GM10266 (cell line): ENCODE measurements around the gene PRSS56.

Experiments
- DNase-seq: peaks from one replicate; pipeline ENCODE4 v3.0.0; 2012; ENCODE audit errors: extremely low spot score
- TF ChIP-seq, protein P1 (sequence below): IDR thresholded peaks from 2 replicates; pipeline ENCODE4 v1.5.1; 2012; ENCODE audit warnings: mild to moderate bottlenecking, low read depth; ENCODE audit not compliant: control insufficient read depth, insufficient read depth; ENCODE audit errors: missing control alignments

PRSS56 gene

GRCh38 chr2:232535761-232536530 is 15.8 kb downstream of the PRSS56 start:
- TF ChIP-seq, protein P1, sequence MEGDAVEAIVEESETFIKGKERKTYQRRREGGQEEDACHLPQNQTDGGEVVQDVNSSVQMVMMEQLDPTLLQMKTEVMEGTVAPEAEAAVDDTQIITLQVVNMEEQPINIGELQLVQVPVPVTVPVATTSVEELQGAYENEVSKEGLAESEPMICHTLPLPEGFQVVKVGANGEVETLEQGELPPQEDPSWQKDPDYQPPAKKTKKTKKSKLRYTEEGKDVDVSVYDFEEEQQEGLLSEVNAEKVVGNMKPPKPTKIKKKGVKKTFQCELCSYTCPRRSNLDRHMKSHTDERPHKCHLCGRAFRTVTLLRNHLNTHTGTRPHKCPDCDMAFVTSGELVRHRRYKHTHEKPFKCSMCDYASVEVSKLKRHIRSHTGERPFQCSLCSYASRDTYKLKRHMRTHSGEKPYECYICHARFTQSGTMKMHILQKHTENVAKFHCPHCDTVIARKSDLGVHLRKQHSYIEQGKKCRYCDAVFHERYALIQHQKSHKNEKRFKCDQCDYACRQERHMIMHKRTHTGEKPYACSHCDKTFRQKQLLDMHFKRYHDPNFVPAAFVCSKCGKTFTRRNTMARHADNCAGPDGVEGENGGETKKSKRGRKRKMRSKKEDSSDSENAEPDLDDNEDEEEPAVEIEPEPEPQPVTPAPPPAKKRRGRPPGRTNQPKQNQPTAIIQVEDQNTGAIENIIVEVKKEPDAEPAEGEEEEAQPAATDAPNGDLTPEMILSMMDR = no peak
- no peak for DNase-seq

- no peak for DNase-seq
- TF ChIP-seq, protein P1 = no peak
Measured at GRCh38 chr2:232537079-232537478, 16.9 kb downstream of the PRSS56 start.

DNA sequence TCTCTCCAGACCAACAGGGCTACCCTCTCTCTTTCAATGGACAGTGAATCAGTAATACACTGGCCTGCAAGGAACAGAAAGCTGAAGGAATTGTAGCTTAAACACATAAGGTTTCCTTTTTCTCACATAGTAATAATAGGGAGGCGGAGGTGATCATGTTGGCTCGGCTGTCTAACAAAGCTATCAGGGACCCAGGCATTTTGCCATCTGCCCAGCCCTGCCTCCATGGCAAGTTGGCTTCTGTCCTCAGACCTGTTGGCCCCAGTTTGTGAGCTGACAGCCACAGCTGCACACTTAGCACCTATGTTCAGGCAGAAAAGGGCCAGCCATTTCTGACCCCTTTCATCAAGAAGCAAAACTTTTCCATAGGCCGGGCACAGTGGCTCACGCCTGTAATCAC is 17.3 kb downstream of the PRSS56 start:
- TF ChIP-seq, protein P1 = no peak

DNA sequence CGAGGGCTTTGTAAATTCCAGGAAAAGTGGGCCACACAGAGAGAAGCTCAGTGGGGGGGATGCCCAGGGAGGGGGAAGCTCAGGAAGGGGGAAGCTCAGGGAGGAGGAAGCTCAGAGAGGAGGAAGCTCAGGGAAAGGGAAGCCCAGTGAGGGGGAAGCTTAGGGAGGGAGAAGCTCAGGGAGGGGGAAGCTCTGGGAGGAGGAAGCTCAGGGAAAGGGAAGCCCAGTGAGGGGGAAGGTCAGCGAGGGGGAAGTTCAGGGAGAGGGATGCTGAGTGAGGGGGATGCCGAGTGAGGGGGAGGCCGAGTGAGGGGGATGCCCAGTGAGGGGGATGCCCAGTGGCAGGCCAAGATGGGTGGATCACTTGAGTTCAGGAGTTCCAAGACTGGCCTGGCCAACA is 18.5 kb downstream of the PRSS56 start:
- no peak for DNase-seq
- TF ChIP-seq, protein P1 = no peak

More for the DNA sequence above, 17.3 kb downstream of the PRSS56 start:
- DNase-seq = no peak

- TF ChIP-seq, protein P1 = no peak
- DNase-seq = no peak
Measured at GRCh38 chr2:232539298-232540231, 19.4 kb downstream of the PRSS56 start, which contains the start of gene CHRNG. TSS of gene CHRNG (plus strand) at chr2:232539692. CDS start at chr2:232539748, 56 bp downstream.

- no peak for DNase-seq
- TF ChIP-seq, protein P1 = no peak
Measured at GRCh38 chr2:232540441-232541041, 20.4 kb downstream of the PRSS56 start.
